Endothelial cell of umbilical vein (primary cell): ENCODE results near the gene TUT1. TPM values are rescaled to one million over a fixed set of nuclear protein-coding genes. Genes with fewer than 3 reads are reported as not detected.
"Not testable (repeated sequence)": the region's sequence is repeated elsewhere in the genome, so short reads cannot be mapped to it uniquely, and the experiment has no call there.

ENCODE experiments used
- BruUV-seq: library from RNA; stranded (reverse); fragments of 400-500 nt; replicated peaks from 2 replicates; lab custom pipeline; 2021; lab: Mats Ljungman, UMichigan
- CTCF ChIA-PET: fragments of 300-600, 350-600 bp; sonication (Branson Sonifier 250); formaldehyde crosslinking; loops from one replicate; lab custom pipeline; 2021; ENCODE audit warnings: antibody characterized with exemption, inconsistent platforms; lab: Charles Lee
- POLR2A ChIA-PET: fragments of 300-600, 350-600 bp; sonication (Branson Sonifier 250); formaldehyde crosslinking; loops from one replicate; lab custom pipeline; 2021; ENCODE audit warnings: antibody characterized with exemption, inconsistent platforms; lab: Charles Lee
- DNase-seq: peaks from one replicate; pipeline ENCODE4 v3.0.0-alpha.2; 2011; ENCODE audit warnings: low read depth, low spot score
- FAIRE-seq: peaks from 2 replicates; lab custom pipeline; 2011; peaks lifted over from hg19 to GRCh38; lab: Jason Lieb, UNC
- H2AFZ ChIP-seq: 2 replicates; pipeline ENCODE4 v1.6.0; 2012; ENCODE audit warnings: low read depth, low read length, control low read depth, inconsistent platforms
- H3K27ac ChIP-seq: 2 replicates; pipeline ENCODE4 v1.5.1; 2011; ENCODE audit warnings: low read depth, mild to moderate bottlenecking, control low read depth, low read length, moderate library complexity; ENCODE audit not compliant: insufficient read depth
- H3K27me3 ChIP-seq, 2 experiments: 2 replicates each; pipeline versions ENCODE4 v1.6.0 to v1.6.1; 2011; ENCODE audit warnings: low read length in 2 of 2, mixed read lengths in 1 of 2; ENCODE audit not compliant: control insufficient read depth in 2 of 2, insufficient read depth in 2 of 2
- H3K36me3 ChIP-seq, 2 experiments: 2 replicates in 1 of 2; 3 replicates in 1 of 2; pipeline ENCODE4 v1.5.1; 2011; ENCODE audit warnings: low read length in 2 of 2, mild to moderate bottlenecking in 1 of 2, moderate library complexity in 1 of 2; ENCODE audit not compliant: control insufficient read depth in 2 of 2, insufficient read depth in 2 of 2; ENCODE audit errors: extremely low read depth in 1 of 2
- H3K4me1 ChIP-seq: 3 replicates; pipeline ENCODE4 v1.5.1; 2011; ENCODE audit warnings: mild to moderate bottlenecking, low read length; ENCODE audit not compliant: control insufficient read depth, insufficient read depth; ENCODE audit errors: extremely low read depth
- H3K4me2 ChIP-seq: 2 replicates; pipeline ENCODE4 v1.6.1; 2011; ENCODE audit warnings: low read length, control low read depth, mixed read lengths; ENCODE audit not compliant: insufficient read depth
- H3K4me3 ChIP-seq, 3 experiments: fragments of 200-600 bp in 1 of 3; sonication (generic), shearing (Covaris generic) in 1 of 3; replicated peaks in 1 of 3; 2 replicates each; pipeline ENCODE4 v1.5.1; 2011 to 2016; ENCODE audit warnings: control low read depth in 3 of 3, low read length in 3 of 3, mild to moderate bottlenecking in 2 of 3, inconsistent platforms in 1 of 3, low read depth in 1 of 3, moderate library complexity in 1 of 3; ENCODE audit not compliant: insufficient read depth in 1 of 3
- H3K79me2 ChIP-seq: 2 replicates; pipeline ENCODE4 v1.6.0; 2012; ENCODE audit warnings: low read length, inconsistent platforms; ENCODE audit not compliant: control insufficient read depth, insufficient read depth
- H3K9ac ChIP-seq: replicated peaks from 2 replicates; pipeline ENCODE3; 2011; ENCODE audit warnings: low read length, control low read depth; ENCODE audit not compliant: insufficient read depth; ENCODE audit errors: extremely low read depth
- H3K9me1 ChIP-seq: replicated peaks from 3 replicates; pipeline ENCODE4 v1.6.0; 2011; ENCODE audit warnings: mild to moderate bottlenecking, low read length; ENCODE audit not compliant: control insufficient read depth, insufficient read depth; ENCODE audit errors: extremely low read depth
- H3K9me3 ChIP-seq: replicated peaks from 2 replicates; pipeline ENCODE4 v1.5.1; 2012; ENCODE audit warnings: low read length, inconsistent platforms; ENCODE audit not compliant: control insufficient read depth, insufficient read depth
- H4K20me1 ChIP-seq: replicated peaks from 2 replicates; pipeline ENCODE3; 2011; ENCODE audit warnings: mild to moderate bottlenecking, low read length; ENCODE audit not compliant: control insufficient read depth, insufficient read depth; ENCODE audit errors: extremely low read depth
- EZH2 ChIP-seq: IDR thresholded peaks from 2 replicates; pipeline ENCODE4 v1.6.1; 2012; ENCODE audit warnings: borderline replicate concordance, low read depth, mild to moderate bottlenecking, moderate library complexity, low read length, inconsistent platforms; ENCODE audit not compliant: severe bottlenecking
- FOS ChIP-seq: IDR thresholded peaks from 2 replicates; pipeline ENCODE4 v1.6.1; 2011; ENCODE audit warnings: mild to moderate bottlenecking, low read length, moderate library complexity, borderline replicate concordance; ENCODE audit not compliant: insufficient read depth
- GATA2 ChIP-seq: IDR thresholded peaks from 2 replicates; pipeline ENCODE4 v1.7.0; 2011; ENCODE audit warnings: low read depth, mild to moderate bottlenecking, moderate library complexity, mixed read lengths, low read length; ENCODE audit not compliant: insufficient read length, insufficient read depth
- JUN ChIP-seq: IDR thresholded peaks from 2 replicates; pipeline ENCODE4 v1.6.1; 2011; ENCODE audit warnings: borderline replicate concordance, low read depth; ENCODE audit not compliant: insufficient read length, insufficient read depth
- MAX ChIP-seq: IDR thresholded peaks from 2 replicates; pipeline ENCODE4 v1.6.1; 2011; ENCODE audit not compliant: insufficient read depth, insufficient read length
- MYC ChIP-seq: IDR thresholded peaks from one replicate; pipeline ENCODE4 v1.6.1; 2011; ENCODE audit warnings: mild to moderate bottlenecking, low read depth, low read length
- POLR2A ChIP-seq: IDR thresholded peaks from 2 replicates; pipeline ENCODE4 v1.6.1; 2012; ENCODE audit warnings: low read depth, mild to moderate bottlenecking, control low read depth, low read length
- POLR2AphosphoS5 ChIP-seq: IDR thresholded peaks from 2 replicates; pipeline ENCODE4 v1.6.1; 2012; ENCODE audit warnings: low read depth, mild to moderate bottlenecking, control low read depth, low read length, moderate library complexity; ENCODE audit not compliant: insufficient read depth
- dilution Hi-C: fragments of 300-500 bp; cut with MboI; formaldehyde crosslinking; loops from one replicate; pipeline ENCODE4 v1.15.0; 2019; ENCODE audit warnings: low sequenced_read_pairs; ENCODE audit not compliant: extremely low pct_ligation_motif_present
- intact Hi-C: fragments of 100-400 bp; cut with micrococcal nuclease; formaldehyde crosslinking; loops from one replicate; pipeline ENCODE4 v1.10.0; 2022
- polyA plus RNA-seq, 4 experiments: library from polyadenylated mRNA; depleted of rRNA in 3 of 4; stranded (reverse) in 3 of 4; unstranded in 1 of 4; fragments of >200 nt; gene quantifications; 2 replicates each; pipeline versions ENCODE4 v1.2.1 to v1.2.3, GENCODE V29; 2011 to 2012; ENCODE audit warnings: missing spikeins in 1 of 4
- total RNA-seq: library from RNA; stranded (reverse); gene quantifications from 2 replicates; pipeline ENCODE4 v1.2.3, GENCODE V29; 2021
- TF ChIP-seq, protein P1 (sequence below), 2 donors: IDR thresholded peaks; 1 replicate in 1 of 2; 2 replicates in 1 of 2; pipeline ENCODE4 v1.5.1; 2011; ENCODE audit warnings: low read length in 2 of 2, mild to moderate bottlenecking in 2 of 2, moderate library complexity in 2 of 2, control low read depth in 1 of 2, inconsistent platforms in 1 of 2, low read depth in 1 of 2; ENCODE audit not compliant: insufficient read depth in 1 of 2; ENCODE audit errors: extremely low read depth in 1 of 2

The TUT1 gene
- total and polyA plus RNA-seq, 2 donors (not counting 3 experiments of a cell fraction or from before 2014, with no cell fraction given): 12.7 to 16.9 TPM

- TF ChIP-seq POLR2AphosphoS5: no peak
- TF ChIP-seq POLR2A: no peak
- no peak for TF ChIP-seq GATA2
- TF ChIP-seq MAX: no peak
- TF ChIP-seq, protein P1, sequence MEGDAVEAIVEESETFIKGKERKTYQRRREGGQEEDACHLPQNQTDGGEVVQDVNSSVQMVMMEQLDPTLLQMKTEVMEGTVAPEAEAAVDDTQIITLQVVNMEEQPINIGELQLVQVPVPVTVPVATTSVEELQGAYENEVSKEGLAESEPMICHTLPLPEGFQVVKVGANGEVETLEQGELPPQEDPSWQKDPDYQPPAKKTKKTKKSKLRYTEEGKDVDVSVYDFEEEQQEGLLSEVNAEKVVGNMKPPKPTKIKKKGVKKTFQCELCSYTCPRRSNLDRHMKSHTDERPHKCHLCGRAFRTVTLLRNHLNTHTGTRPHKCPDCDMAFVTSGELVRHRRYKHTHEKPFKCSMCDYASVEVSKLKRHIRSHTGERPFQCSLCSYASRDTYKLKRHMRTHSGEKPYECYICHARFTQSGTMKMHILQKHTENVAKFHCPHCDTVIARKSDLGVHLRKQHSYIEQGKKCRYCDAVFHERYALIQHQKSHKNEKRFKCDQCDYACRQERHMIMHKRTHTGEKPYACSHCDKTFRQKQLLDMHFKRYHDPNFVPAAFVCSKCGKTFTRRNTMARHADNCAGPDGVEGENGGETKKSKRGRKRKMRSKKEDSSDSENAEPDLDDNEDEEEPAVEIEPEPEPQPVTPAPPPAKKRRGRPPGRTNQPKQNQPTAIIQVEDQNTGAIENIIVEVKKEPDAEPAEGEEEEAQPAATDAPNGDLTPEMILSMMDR (IDR thresholded peaks at IDR 0.05; ENCODE audit: extremely low read depth in 1 of 2, insufficient read depth in 1 of 2, low read depth in 1 of 2, low read length in 2 of 2): no peak
- TF ChIP-seq MYC: no peak
- TF ChIP-seq FOS: no peak
- no peak for TF ChIP-seq JUN
- no peak for TF ChIP-seq EZH2
- H3K4me3 ChIP-seq: peak overlapping the region in 2 of 3 experiments; percentile 4 to 5
- peak overlapping the region; percentile 91 for H3K27ac ChIP-seq
- BruUV-seq: no TSS peak
- no peaks in the 10 kb centered on the region for H3K9me3 ChIP-seq
- DNase-seq (no peak), FAIRE-seq (peak; percentile 43)
- peaks cover 3% of the 10 kb centered on the region for H3K79me2 ChIP-seq
- H3K4me1 ChIP-seq: peaks cover 77% of the 10 kb centered on the region
- no peaks in the 10 kb centered on the region for H3K36me3 ChIP-seq
- peak overlapping the region; percentile 59 for H3K4me2 ChIP-seq
- ChIA-PET POLR2A (interaction anchor here (0.8 to 2.3 kb wide), 8 partner anchors 8 to 289 kb away, joined by 3 to 10 read pairs (median 6); partner anchors contain the start of genes C11orf98, CSKMT, EEF1G and TUT1), CTCF (interaction anchor here (1.0 to 15.7 kb wide), 8 partner anchors 9 to 158 kb away, joined by 3 to 376 read pairs (median 6); partner anchors contain the start of genes AHNAK, EEF1G and TUT1)
- peak overlapping the region; percentile 80 for H3K9ac ChIP-seq
- intact Hi-C loops: loop anchor here (1.0 to 5.0 kb wide), 2 partner anchors 7 to 290 kb away; no protein-coding TSS in a partner anchor
- dilution Hi-C loops: no loop called here
- no peaks in the 10 kb centered on the region for H4K20me1 ChIP-seq
- peak overlapping the region; percentile 17 for H2AFZ ChIP-seq
- no peaks in the 10 kb centered on the region for H3K27me3 ChIP-seq
- no peaks in the 10 kb centered on the region for H3K9me1 ChIP-seq
Observed at GRCh38 chr11:62552485-62553079, 38.7 kb downstream of the TUT1 start.

GRCh38 chr11:62550478-62550877 lies 40.8 kb downstream of the TUT1 start:
- H2AFZ ChIP-seq, POLR2A ChIA-PET, DNase-seq, H4K20me1 ChIP-seq, H3K4me3 ChIP-seq, BruUV-seq, H3K36me3 ChIP-seq, H3K4me2 ChIP-seq, H3K9ac ChIP-seq, dilution Hi-C loops, H3K9me3 ChIP-seq, H3K27ac ChIP-seq, FAIRE-seq, H3K27me3 ChIP-seq, H3K9me1 ChIP-seq: not testable (repeated sequence)
- Histone ChIP-seq H3K4me1 (peaks cover 63% of the 10 kb centered on the region), H3K79me2 (peaks cover 13% of the 10 kb centered on the region)
- CTCF ChIA-PET: interaction anchor here (1.2 to 15.7 kb wide), 3 partner anchors 7 to 156 kb away, joined by 5 to 376 read pairs (median 7); partner anchors contain the start of gene AHNAK
- intact Hi-C loops: loop anchor here (5.0 kb wide), 1 partner anchor 292 kb away; no protein-coding TSS in a partner anchor
